SK-N-SH treated with all-trans-retinoic acid at 6 μM for 48 hours (cell line): Measurements from ENCODE around the gene PSMC3.

ENCODE experiments used
- ATAC-seq: fragments of 200-7000 bp; cut with Tn5 transposase; 3 replicates; pipeline ENCODE4 v1.9.1; 2020; ENCODE audit warnings: mild to moderate bottlenecking, moderate library complexity
- ARNTL ChIP-seq: fragments of 450-650 bp; formaldehyde crosslinking; IDR thresholded peaks from 2 replicates; pipeline ENCODE4 v1.5.0; 2020; ENCODE audit warnings: low read depth, mild to moderate bottlenecking, moderate library complexity, borderline replicate concordance
- BACH2 ChIP-seq: fragments of 250-450 bp; sonication (Bioruptor Pico); IDR thresholded peaks from 2 replicates; pipeline ENCODE4 v1.9.0; 2021; ENCODE audit warnings: mild to moderate bottlenecking, borderline replicate concordance
- CREB5 ChIP-seq: fragments of 250-450 bp; sonication (Bioruptor Pico); IDR thresholded peaks from 2 replicates; pipeline ENCODE4 v1.5.1; 2020; ENCODE audit warnings: low read depth, mild to moderate bottlenecking, moderate library complexity
- CSDC2 ChIP-seq: fragments of 250-450 bp; sonication (Bioruptor Pico); IDR thresholded peaks from 2 replicates; pipeline ENCODE4 v1.5.0; 2020; ENCODE audit warnings: mild to moderate bottlenecking, moderate library complexity
- CSRNP3 ChIP-seq: fragments of 250-450 bp; sonication (Bioruptor Pico); IDR thresholded peaks from 2 replicates; pipeline ENCODE4 v1.5.1; 2021; ENCODE audit warnings: mild to moderate bottlenecking, moderate library complexity
- ESRRG ChIP-seq: fragments of 250-450 bp; sonication (Bioruptor Pico); IDR thresholded peaks from 2 replicates; pipeline ENCODE4 v1.6.1; 2021; ENCODE audit warnings: mild to moderate bottlenecking
- GLIS3 ChIP-seq: fragments of 250-450 bp; sonication (Bioruptor Pico); IDR thresholded peaks from 2 replicates; pipeline ENCODE4 v1.5.0; 2020; ENCODE audit warnings: mild to moderate bottlenecking, moderate library complexity
- ISL1 ChIP-seq: fragments of 250-450 bp; sonication (Bioruptor Pico); IDR thresholded peaks from 2 replicates; pipeline ENCODE4 v2.1.2; 2022; ENCODE audit warnings: mild to moderate bottlenecking, moderate library complexity
- PPARA ChIP-seq: fragments of 250-450 bp; sonication (Bioruptor Pico); IDR thresholded peaks from 2 replicates; pipeline ENCODE4 v1.5.0; 2020; ENCODE audit warnings: mild to moderate bottlenecking, borderline replicate concordance
- RARB ChIP-seq: fragments of 250-450 bp; sonication (Bioruptor Pico); IDR thresholded peaks from 2 replicates; pipeline ENCODE4 v1.8.0; 2021; ENCODE audit warnings: mild to moderate bottlenecking, moderate library complexity
- SNAI2 ChIP-seq: fragments of 250-450 bp; sonication (Bioruptor Pico); IDR thresholded peaks from 2 replicates; pipeline ENCODE4 v1.5.0; 2020; ENCODE audit warnings: mild to moderate bottlenecking, moderate library complexity
- TCF4 ChIP-seq: fragments of 250-450 bp; sonication (Bioruptor Pico); IDR thresholded peaks from 2 replicates; pipeline ENCODE4 v1.8.0; 2021; ENCODE audit warnings: mild to moderate bottlenecking, moderate library complexity, borderline replicate concordance
- TOX ChIP-seq: fragments of 250-450 bp; sonication (Bioruptor Pico); IDR thresholded peaks from 2 replicates; pipeline ENCODE4 v1.8.0; 2021; ENCODE audit warnings: mild to moderate bottlenecking, moderate library complexity, borderline replicate concordance
- ZC3H10 ChIP-seq: fragments of 250-450 bp; sonication (Bioruptor Pico); IDR thresholded peaks from 2 replicates; pipeline ENCODE4 v1.5.1; 2021; ENCODE audit warnings: mild to moderate bottlenecking, moderate library complexity
- ZFP3 ChIP-seq: fragments of 250-450 bp; sonication (Bioruptor Pico); IDR thresholded peaks from 2 replicates; pipeline ENCODE4 v1.5.0; 2020; ENCODE audit warnings: mild to moderate bottlenecking, moderate library complexity
- ZFP30 ChIP-seq: fragments of 450-650 bp; formaldehyde crosslinking; IDR thresholded peaks from 2 replicates; pipeline ENCODE4 v1.5.0; 2022; ENCODE audit warnings: mild to moderate bottlenecking, moderate library complexity
- ZNF565 ChIP-seq: fragments of 450-650 bp; formaldehyde crosslinking; conservative IDR thresholded peaks from 2 replicates; pipeline ENCODE4 v1.5.0; 2020; ENCODE audit warnings: low read depth, mild to moderate bottlenecking, moderate library complexity
- ZNF70 ChIP-seq: fragments of 450-650 bp; formaldehyde crosslinking; IDR thresholded peaks from 2 replicates; pipeline ENCODE4 v1.5.0; 2020; ENCODE audit warnings: mild to moderate bottlenecking, moderate library complexity
- TF ChIP-seq, protein P1 (sequence below): fragments of 250-450 bp; sonication (Bioruptor Pico); IDR thresholded peaks from 2 replicates; pipeline ENCODE4 v1.5.0; 2020; ENCODE audit warnings: mild to moderate bottlenecking, moderate library complexity
- TF ChIP-seq, protein P2 (sequence below): fragments of 250-450 bp; sonication (Bioruptor Pico); IDR thresholded peaks from 2 replicates; pipeline ENCODE4 v1.8.0; 2021; ENCODE audit warnings: low read depth, mild to moderate bottlenecking, moderate library complexity, borderline replicate concordance
- TF ChIP-seq, protein P3 (sequence below): fragments of 250-450 bp; sonication (Bioruptor Pico); IDR thresholded peaks from 2 replicates; pipeline ENCODE4 v1.8.0; 2020; ENCODE audit warnings: mild to moderate bottlenecking, moderate library complexity, borderline replicate concordance

PSMC3 gene

DNA sequence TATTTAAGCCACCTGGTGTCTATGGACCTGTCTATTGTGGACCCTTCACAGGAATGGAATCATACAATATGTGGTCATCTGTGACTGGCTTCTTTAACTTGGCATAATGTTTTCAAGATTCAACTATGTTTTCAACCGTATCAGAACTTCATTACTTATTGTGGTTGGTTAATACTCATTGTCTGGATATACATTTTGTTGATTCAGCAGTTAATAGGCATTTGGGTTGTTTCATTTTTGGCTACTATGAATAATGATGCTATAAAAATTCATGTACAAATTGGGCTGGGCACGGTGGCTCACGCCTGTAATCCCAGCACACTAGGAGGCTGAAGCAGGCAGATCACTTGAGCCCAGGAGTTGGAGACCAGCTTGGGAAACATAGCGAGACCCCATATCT, 25.2 kb upstream of the PSMC3 start:
- no peak for TF ChIP-seq TOX (CRISPR knock-in tag)
- TF ChIP-seq ISL1 (CRISPR knock-in tag) = no peak
- no peak for TF ChIP-seq GLIS3 (CRISPR knock-in tag)
- no peak for TF ChIP-seq PPARA
- TF ChIP-seq ZC3H10 (CRISPR knock-in tag) = no peak
- TF ChIP-seq, protein P1, sequence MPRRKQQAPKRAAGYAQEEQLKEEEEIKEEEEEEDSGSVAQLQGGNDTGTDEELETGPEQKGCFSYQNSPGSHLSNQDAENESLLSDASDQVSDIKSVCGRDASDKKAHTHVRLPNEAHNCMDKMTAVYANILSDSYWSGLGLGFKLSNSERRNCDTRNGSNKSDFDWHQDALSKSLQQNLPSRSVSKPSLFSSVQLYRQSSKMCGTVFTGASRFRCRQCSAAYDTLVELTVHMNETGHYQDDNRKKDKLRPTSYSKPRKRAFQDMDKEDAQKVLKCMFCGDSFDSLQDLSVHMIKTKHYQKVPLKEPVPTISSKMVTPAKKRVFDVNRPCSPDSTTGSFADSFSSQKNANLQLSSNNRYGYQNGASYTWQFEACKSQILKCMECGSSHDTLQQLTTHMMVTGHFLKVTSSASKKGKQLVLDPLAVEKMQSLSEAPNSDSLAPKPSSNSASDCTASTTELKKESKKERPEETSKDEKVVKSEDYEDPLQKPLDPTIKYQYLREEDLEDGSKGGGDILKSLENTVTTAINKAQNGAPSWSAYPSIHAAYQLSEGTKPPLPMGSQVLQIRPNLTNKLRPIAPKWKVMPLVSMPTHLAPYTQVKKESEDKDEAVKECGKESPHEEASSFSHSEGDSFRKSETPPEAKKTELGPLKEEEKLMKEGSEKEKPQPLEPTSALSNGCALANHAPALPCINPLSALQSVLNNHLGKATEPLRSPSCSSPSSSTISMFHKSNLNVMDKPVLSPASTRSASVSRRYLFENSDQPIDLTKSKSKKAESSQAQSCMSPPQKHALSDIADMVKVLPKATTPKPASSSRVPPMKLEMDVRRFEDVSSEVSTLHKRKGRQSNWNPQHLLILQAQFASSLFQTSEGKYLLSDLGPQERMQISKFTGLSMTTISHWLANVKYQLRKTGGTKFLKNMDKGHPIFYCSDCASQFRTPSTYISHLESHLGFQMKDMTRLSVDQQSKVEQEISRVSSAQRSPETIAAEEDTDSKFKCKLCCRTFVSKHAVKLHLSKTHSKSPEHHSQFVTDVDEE (CRISPR knock-in tag) = no peak
- no peak for TF ChIP-seq CSDC2 (CRISPR knock-in tag)
- no peak for ATAC-seq

GRCh38 chr11:47449541-47449940, 23.3 kb upstream of the PSMC3 start:
- no peak for TF ChIP-seq SNAI2 (CRISPR knock-in tag)
- TF ChIP-seq BACH2 (CRISPR knock-in tag) = no peak
- TF ChIP-seq ZNF565 = no peak
- no peak for TF ChIP-seq CSRNP3 (CRISPR knock-in tag)
- ATAC-seq = no peak

GRCh38 chr11:47448566-47449427, 22.6 kb upstream of the PSMC3 start, which contains the start of gene RAPSN:
TSS of gene RAPSN (minus strand) at chr11:47449136. CDS start at chr11:47448964, 172 bp downstream.
- TF ChIP-seq ZNF565 (no peak), RARB (CRISPR knock-in tag) (no peak), ARNTL (no peak), BACH2 (CRISPR knock-in tag) (no peak), PPARA (no peak), ZNF70 (no peak), ZFP30 (no peak), CSRNP3 (CRISPR knock-in tag) (no peak), ESRRG (no peak), ISL1 (CRISPR knock-in tag) (no peak), ZFP3 (CRISPR knock-in tag) (no peak), TCF4 (CRISPR knock-in tag) (no peak), ZC3H10 (CRISPR knock-in tag) (no peak), CREB5 (CRISPR knock-in tag) (no peak), GLIS3 (CRISPR knock-in tag) (no peak)
- TF ChIP-seq, protein P2, sequence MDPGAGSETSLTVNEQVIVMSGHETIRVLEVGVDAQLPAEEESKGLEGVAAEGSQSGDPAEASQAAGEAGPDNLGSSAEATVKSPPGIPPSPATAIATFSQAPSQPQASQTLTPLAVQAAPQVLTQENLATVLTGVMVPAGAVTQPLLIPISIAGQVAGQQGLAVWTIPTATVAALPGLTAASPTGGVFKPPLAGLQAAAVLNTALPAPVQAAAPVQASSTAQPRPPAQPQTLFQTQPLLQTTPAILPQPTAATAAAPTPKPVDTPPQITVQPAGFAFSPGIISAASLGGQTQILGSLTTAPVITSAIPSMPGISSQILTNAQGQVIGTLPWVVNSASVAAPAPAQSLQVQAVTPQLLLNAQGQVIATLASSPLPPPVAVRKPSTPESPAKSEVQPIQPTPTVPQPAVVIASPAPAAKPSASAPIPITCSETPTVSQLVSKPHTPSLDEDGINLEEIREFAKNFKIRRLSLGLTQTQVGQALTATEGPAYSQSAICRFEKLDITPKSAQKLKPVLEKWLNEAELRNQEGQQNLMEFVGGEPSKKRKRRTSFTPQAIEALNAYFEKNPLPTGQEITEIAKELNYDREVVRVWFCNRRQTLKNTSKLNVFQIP (CRISPR knock-in tag) = no peak
- TF ChIP-seq, protein P1 (CRISPR knock-in tag) = no peak
- TF ChIP-seq, protein P3, sequence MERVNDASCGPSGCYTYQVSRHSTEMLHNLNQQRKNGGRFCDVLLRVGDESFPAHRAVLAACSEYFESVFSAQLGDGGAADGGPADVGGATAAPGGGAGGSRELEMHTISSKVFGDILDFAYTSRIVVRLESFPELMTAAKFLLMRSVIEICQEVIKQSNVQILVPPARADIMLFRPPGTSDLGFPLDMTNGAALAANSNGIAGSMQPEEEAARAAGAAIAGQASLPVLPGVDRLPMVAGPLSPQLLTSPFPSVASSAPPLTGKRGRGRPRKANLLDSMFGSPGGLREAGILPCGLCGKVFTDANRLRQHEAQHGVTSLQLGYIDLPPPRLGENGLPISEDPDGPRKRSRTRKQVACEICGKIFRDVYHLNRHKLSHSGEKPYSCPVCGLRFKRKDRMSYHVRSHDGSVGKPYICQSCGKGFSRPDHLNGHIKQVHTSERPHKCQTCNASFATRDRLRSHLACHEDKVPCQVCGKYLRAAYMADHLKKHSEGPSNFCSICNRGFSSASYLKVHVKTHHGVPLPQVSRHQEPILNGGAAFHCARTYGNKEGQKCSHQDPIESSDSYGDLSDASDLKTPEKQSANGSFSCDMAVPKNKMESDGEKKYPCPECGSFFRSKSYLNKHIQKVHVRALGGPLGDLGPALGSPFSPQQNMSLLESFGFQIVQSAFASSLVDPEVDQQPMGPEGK (CRISPR knock-in tag) = no peak

More at GRCh38 chr11:47448566-47449427, 22.6 kb upstream of the PSMC3 start, which contains the start of gene RAPSN:
- ATAC-seq = peak; percentile 19; the same call in 2 of the 3 replicates
